ENCODE data around the gene ATG13. TPM values are rescaled to one million over a fixed set of nuclear protein-coding genes. Genes with fewer than 3 reads are reported as not detected.
"Not testable (repeated sequence)": the region's sequence is repeated elsewhere in the genome, so short reads cannot be mapped to it uniquely, and the experiment has no call there.

The ATG13 gene
- total RNA-seq, 1 donor from 2014 or later, result 80.0 TPM

DNA sequence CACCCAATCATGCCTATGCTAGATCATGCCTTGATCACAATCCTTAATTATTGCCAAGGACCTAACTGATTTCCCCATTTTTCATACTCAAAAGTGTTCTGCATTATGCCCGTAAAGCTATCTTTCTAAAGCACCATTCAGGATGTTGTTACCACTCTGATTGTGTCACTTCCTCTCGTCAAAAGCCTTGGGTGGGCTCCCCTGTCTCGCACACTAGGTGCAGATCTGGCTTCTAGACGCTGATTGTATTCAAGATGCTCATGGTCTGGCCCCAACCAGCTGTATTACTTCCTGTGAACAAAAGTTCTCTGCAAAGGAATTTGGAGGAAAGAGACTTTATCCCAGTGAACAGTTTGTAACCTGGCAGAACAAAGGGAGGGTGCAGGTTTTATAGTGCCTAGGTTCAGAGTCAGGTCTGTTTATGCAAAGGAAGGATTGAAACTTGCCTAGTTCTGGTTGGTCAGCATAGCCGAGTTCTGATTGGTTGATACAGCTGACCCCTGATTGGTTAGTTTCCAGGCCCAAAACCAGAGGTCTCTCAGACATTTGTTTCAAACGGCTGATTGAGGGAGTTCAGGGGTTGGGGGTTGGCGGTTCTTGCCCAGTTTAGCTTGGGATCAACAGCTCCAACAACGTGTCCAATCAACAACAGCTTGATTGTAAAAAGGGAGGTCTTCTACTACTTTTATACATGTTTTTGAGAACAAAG lies 25.4 kb downstream of the ATG13 start:
- no peak for DNase-seq (ENCODE audit: extremely low read depth, low read depth, low spot score)

GRCh38 chr11:46643531-46643930 lies 26.2 kb downstream of the ATG13 start:
- DNase-seq (ENCODE audit: extremely low read depth, low read depth, low spot score), result no peak

- DNase-seq (ENCODE audit: extremely low read depth, low read depth, low spot score), result no peak
These were observed 26.6 kb downstream of the ATG13 start for GRCh38 chr11:46643986-46644385.

- DNase-seq (ENCODE audit: extremely low read depth, low read depth, low spot score), result peak; percentile 93
These were observed 31.9 kb downstream of the ATG13 start for GRCh38 chr11:46649180-46649738.

DNA sequence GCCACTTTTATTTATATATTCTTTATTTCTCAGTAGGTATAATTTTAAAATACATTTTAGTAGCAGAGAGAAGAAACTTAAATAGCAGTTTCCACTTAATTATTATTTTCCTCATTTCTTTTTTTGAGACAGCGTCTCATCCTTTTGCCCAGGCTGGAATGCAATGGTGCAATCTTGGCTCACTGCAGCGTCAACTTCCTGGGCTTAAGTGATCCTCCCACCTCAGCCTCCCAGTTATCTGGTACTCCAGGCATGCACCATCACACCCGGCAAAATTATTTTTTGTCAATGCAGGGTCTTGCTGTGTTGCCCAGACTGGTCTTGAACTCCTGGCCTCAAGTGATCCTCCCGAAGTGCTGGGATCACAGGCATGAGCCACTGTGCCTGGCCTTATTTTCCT lies 38.3 kb downstream of the ATG13 start:
- no peak for DNase-seq (ENCODE audit: extremely low read depth, low read depth, low spot score)

GRCh38 chr11:46657186-46657585 lies 39.8 kb downstream of the ATG13 start:
- DNase-seq (ENCODE audit: extremely low read depth, low read depth, low spot score), result no peak

- DNase-seq (ENCODE audit: extremely low read depth, low read depth, low spot score), result no peak
These were observed 40.9 kb downstream of the ATG13 start for GRCh38 chr11:46658259-46658658.

DNA sequence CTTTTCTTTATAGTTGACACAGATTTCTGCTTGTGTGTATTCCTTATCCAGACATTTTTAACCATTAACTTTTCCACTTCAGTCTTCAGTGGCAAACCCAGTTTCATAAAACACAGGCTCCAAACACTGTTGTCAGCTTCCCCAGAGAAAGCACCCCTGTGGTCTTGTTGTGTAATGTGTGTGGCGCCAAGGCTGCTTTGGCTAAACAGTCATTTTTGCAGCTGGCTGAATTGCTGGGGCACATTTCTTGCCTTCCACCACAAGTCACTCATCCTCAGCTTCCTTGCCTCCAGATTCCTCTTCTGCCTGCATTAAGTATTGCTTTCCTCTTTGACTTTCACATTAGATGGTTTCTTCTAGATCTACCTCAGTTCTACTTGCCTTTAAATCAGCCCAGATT lies 42.6 kb downstream of the ATG13 start:
- DNase-seq (ENCODE audit: extremely low read depth, low read depth, low spot score), result no peak

DNA sequence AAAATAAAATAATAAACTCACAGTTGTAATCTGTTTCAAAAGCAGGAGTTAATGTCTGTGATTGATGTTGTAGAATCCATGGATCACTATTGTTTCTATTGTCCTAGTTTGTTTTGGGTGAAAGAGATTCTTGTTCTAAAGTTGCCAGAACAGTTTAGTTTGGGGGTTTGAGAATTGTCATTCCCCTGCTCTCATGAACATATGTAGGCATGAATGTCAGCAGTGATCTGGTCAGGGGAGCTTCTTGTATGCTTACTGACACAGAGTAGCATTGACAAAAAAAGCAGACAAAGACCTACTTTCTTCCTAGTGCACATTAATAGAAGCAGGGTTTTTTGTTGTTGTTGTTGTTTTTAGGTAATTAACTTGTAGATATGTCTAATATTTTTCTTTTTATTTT lies 44.5 kb downstream of the ATG13 start:
- no peak for DNase-seq (ENCODE audit: extremely low read depth, low read depth, low spot score)

DNA sequence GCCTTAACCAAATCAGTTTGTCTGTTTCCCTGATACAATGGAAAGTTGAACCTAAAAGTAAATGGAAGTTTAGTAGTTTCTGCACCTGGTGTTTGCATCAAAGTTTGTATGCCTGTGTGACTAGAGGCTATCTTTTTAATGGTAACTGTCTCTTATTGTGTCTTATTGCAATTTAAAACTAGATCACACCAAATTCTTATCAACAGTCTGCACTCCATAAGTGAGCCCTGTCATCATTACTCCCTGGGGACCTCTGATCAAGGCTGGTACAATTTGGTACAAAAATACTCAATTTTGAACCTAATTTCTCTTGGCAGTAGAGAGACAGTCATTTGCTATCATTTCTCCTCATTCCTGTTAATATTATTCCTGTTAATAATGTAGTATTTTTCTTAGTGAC lies 45.0 kb downstream of the ATG13 start:
- DNase-seq (ENCODE audit: extremely low read depth, low read depth, low spot score), result no peak

DNA sequence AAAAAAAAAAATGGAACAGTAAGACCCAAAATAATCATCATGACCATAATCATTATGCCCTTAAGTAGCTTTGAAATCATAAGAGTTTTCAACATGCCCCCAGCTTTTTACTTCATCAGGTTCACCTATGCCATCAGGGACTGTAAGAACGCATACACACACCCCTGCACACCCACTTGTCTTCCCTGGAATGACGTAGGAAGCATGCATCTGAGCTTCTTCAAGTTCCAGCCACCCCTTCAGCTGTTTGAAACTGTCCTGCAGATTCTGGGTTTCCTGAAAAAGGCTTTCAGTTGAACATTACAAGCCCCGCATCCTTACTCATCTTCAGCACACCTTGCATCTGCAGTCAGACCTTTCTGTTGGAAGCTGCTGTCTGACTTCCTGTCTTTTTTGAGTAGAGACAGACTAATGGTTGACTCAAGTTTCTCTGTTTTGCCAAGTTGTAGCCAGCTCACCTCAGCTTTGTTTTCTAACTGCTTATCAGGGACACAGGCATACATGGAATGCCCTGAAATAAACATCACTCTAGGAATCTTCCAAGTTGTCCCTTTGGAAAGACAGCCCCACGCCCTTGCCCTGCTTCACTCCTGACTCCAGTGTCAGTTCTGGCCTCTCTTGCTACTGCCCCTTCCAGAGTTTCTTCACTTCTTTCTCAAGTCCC lies 46.1 kb downstream of the ATG13 start:
- no peak for DNase-seq (ENCODE audit: extremely low read depth, low read depth, low spot score)

DNA sequence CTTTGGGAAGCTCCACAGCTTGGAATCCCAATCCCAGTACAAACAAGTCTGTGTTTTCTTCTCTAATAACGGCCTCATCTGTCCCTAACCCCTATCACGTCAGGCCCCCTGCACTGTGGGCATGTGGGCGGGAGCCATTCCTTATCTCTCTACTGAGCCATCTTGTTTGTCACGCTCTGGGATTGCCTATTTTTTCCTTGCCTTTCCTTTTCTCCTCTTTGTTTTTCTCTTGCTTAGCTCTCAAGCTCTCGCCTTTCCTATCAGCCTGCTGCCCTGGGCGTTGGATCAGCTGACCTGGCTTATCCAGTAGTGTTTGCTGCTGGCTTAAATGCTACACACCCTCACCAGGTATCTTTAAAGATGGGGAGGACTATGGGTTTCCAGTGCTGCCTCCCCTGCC lies 47.3 kb downstream of the ATG13 start:
- no peak for DNase-seq (ENCODE audit: extremely low read depth, low read depth, low spot score)

DNA sequence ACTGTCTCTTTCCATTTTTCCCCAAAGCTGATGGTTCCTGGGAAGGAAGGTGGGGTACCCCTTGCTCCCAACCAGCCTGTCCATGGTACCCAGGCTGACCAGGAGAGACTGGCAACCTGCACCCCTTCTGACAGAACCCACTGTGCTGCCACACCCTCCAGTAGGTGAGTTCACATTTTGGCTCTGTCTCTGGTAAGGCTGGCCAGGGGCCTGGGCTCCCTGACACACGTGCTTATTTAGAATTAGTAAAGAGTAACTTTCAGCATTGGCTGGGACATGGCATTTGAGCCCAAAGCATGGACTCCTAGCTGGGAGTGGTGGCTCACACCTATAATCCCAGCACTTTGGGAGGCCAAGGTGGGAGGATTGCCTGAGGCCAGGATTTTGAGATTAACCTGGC lies 48.0 kb downstream of the ATG13 start:
- DNase-seq (ENCODE audit: extremely low read depth, low read depth, low spot score), result no peak

DNA sequence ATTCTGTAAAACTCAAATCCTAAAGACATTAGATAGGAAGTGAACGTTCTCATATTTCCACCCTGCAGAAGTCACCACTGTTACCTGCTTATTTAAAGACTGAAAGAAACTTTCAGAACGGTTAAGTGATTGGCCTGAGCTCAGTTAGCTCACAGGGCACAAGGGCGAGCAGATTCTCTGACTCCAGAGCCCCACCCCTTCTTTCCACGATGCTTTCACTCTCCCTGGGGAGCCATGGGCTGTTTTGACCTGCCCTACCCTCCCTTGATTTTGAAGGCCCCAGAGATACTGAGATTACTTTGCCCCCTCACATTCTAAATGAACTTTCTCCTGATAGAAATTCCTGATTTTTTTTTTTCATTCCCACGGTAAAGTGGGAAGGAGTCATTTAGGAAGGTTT lies 49.2 kb downstream of the ATG13 start:
- DNase-seq (ENCODE audit: extremely low read depth, low read depth, low spot score), result no peak

- no peak for DNase-seq (ENCODE audit: extremely low read depth, low read depth, low spot score)
These were observed 49.7 kb downstream of the ATG13 start for GRCh38 chr11:46667043-46667481.

GRCh38 chr11:46668480-46669085 lies 51.2 kb downstream of the ATG13 start:
- DNase-seq (ENCODE audit: extremely low read depth, low read depth, low spot score), result no peak

GRCh38 chr11:46669711-46670139 lies 52.4 kb downstream of the ATG13 start:
- DNase-seq (ENCODE audit: extremely low read depth, low read depth, low spot score), result no peak

- not testable (repeated sequence) for DNase-seq (ENCODE audit: extremely low read depth, low read depth, low spot score)
These were observed 53.2 kb downstream of the ATG13 start for GRCh38 chr11:46670521-46670920.

GRCh38 chr11:46671958-46672315 lies 54.6 kb downstream of the ATG13 start:
- DNase-seq (ENCODE audit: extremely low read depth, low read depth, low spot score), result no peak

- DNase-seq (ENCODE audit: extremely low read depth, low read depth, low spot score), result no peak
These were observed 55.1 kb downstream of the ATG13 start for GRCh38 chr11:46672381-46672839.

DNA sequence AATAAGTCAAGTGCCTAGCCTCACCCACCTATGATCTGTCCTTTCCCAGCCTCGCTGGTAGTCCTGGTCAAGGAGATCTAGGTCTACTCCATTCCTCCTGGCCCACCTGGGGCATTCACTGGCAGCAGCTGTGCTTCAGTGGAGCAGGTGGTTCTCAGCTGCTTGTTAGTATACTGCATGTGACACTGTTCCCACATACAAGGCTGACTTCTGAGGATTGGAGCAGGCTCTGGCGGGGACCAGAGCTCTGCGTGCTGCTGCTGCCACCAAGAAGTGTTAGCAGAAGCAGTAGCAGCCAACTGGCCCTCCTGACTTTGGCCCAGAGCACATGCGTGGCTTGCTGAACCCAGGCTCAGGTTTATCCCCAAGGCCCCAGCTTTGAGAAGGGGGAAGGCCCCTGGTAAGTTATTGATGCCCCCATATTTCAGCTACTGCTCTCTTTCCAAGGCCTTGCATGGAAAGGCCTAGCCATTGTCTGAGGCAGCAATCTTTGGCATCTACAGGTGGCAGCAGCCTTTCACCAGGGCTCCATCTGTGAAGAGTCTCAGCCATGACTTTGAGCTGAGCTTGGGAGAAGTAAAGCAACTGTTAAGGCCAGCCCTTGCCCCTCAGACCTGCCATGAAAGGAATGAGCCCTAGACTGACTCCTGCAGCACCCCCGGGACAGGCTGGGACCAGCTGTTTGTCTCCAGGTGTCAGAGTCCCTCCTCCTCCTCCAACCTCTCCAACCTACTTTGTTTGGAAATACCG lies 56.5 kb downstream of the ATG13 start:
- DNase-seq (ENCODE audit: extremely low read depth, low read depth, low spot score), result no peak
